ENCODE data around the gene UQCRC1.

- TF ChIP-seq ZBTB26 (tag by site-specific recombination; optimal IDR thresholded peaks at IDR 0.05) (no peak), ZNF544 (tag by site-specific recombination; IDR thresholded peaks at IDR 0.05) (no peak), PATZ1 (tag by site-specific recombination; IDR thresholded peaks at IDR 0.05) (no peak), ZBTB21 (tag by site-specific recombination; IDR thresholded peaks at IDR 0.05) (no peak), ZNF629 (tag by site-specific recombination; IDR thresholded peaks at IDR 0.05) (no peak), SP7 (tag by site-specific recombination; IDR thresholded peaks at IDR 0.05) (no peak), ZFP37 (tag by site-specific recombination; IDR thresholded peaks at IDR 0.05) (no peak), ZSCAN23 (tag by site-specific recombination; IDR thresholded peaks at IDR 0.05) (no peak), ZNF501 (tag by site-specific recombination; IDR thresholded peaks at IDR 0.05) (no peak)
- TF ChIP-seq, protein P1, sequence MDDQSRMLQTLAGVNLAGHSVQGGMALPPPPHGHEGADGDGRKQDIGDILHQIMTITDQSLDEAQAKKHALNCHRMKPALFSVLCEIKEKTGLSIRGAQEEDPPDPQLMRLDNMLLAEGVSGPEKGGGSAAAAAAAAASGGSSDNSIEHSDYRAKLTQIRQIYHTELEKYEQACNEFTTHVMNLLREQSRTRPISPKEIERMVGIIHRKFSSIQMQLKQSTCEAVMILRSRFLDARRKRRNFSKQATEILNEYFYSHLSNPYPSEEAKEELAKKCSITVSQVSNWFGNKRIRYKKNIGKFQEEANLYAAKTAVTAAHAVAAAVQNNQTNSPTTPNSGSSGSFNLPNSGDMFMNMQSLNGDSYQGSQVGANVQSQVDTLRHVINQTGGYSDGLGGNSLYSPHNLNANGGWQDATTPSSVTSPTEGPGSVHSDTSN (CRISPR knock-in tag; IDR thresholded peaks at IDR 0.05): no peak
- TF ChIP-seq, protein P2, sequence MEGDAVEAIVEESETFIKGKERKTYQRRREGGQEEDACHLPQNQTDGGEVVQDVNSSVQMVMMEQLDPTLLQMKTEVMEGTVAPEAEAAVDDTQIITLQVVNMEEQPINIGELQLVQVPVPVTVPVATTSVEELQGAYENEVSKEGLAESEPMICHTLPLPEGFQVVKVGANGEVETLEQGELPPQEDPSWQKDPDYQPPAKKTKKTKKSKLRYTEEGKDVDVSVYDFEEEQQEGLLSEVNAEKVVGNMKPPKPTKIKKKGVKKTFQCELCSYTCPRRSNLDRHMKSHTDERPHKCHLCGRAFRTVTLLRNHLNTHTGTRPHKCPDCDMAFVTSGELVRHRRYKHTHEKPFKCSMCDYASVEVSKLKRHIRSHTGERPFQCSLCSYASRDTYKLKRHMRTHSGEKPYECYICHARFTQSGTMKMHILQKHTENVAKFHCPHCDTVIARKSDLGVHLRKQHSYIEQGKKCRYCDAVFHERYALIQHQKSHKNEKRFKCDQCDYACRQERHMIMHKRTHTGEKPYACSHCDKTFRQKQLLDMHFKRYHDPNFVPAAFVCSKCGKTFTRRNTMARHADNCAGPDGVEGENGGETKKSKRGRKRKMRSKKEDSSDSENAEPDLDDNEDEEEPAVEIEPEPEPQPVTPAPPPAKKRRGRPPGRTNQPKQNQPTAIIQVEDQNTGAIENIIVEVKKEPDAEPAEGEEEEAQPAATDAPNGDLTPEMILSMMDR (tag by site-specific recombination; IDR thresholded peaks at IDR 0.05): no peak
- TF ChIP-seq, protein P3, sequence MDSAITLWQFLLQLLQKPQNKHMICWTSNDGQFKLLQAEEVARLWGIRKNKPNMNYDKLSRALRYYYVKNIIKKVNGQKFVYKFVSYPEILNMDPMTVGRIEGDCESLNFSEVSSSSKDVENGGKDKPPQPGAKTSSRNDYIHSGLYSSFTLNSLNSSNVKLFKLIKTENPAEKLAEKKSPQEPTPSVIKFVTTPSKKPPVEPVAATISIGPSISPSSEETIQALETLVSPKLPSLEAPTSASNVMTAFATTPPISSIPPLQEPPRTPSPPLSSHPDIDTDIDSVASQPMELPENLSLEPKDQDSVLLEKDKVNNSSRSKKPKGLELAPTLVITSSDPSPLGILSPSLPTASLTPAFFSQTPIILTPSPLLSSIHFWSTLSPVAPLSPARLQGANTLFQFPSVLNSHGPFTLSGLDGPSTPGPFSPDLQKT (IDR thresholded peaks at IDR 0.05; ENCODE audit: borderline replicate concordance, low read depth, low read length): no peak
Observed at GRCh38 chr3:48593337-48593736, 16.1 kb downstream of the UQCRC1 start.
